OCI-LY3 (cell line): ENCODE data around the gene KCNQ1.

Experiments
- H2AFZ ChIP-seq: fragments of 200-600, 300-600 bp; shearing (Covaris generic); 2 replicates; pipeline ENCODE4 v1.6.0; 2014; ENCODE audit warnings: antibody characterized with exemption, low read depth, low read length
- H3K27ac ChIP-seq: fragments of 200-600, 300-600 bp; sonication (generic); 2 replicates; pipeline ENCODE4 v1.5.1; 2014; ENCODE audit warnings: mild to moderate bottlenecking, low read length, moderate library complexity, mixed read lengths
- H3K27me3 ChIP-seq: fragments of 200-600, 300-600 bp; sonication (generic); 2 replicates; pipeline ENCODE4 v1.6.1; 2014; ENCODE audit warnings: low read depth, low read length, mixed read lengths
- H3K36me3 ChIP-seq: fragments of 200-600, 300-600 bp; sonication (generic); replicated peaks from 2 replicates; pipeline ENCODE3; 2014; ENCODE audit warnings: low read depth, low read length, mixed read lengths
- H3K4me1 ChIP-seq: fragments of 300-600, 200-600 bp; sonication (generic); 2 replicates; pipeline ENCODE4 v1.6.1; 2014; ENCODE audit warnings: low read length, mixed read lengths
- H3K4me2 ChIP-seq: fragments of 200-600, 300-600 bp; sonication (generic); 2 replicates; pipeline ENCODE4 v1.6.1; 2014; ENCODE audit warnings: low read length, mixed read lengths
- H3K4me3 ChIP-seq: fragments of 300-600, 200-600 bp; sonication (generic); 2 replicates; pipeline ENCODE4 v1.5.1; 2014; ENCODE audit warnings: antibody characterized with exemption, mild to moderate bottlenecking, low read length, moderate library complexity
- H3K79me2 ChIP-seq: fragments of 300-600, 200-600 bp; shearing (Covaris generic); 2 replicates; pipeline ENCODE4 v1.6.1; 2014; ENCODE audit warnings: mild to moderate bottlenecking, low read length, mixed read lengths
- H3K9ac ChIP-seq: fragments of 300-600, 200-600 bp; shearing (Covaris generic); 2 replicates; pipeline ENCODE4 v1.6.0; 2014; ENCODE audit warnings: mild to moderate bottlenecking, low read length, moderate library complexity
- H3K9me3 ChIP-seq: fragments of 200-600, 300-600 bp; shearing (Covaris generic); 2 replicates; pipeline ENCODE4 v1.6.1; 2014; ENCODE audit warnings: low read length, mixed read lengths; ENCODE audit not compliant: insufficient read depth
- H4K20me1 ChIP-seq: fragments of 200-600, 300-600 bp; sonication (generic); 2 replicates; pipeline ENCODE4 v1.6.1; 2016; ENCODE audit warnings: low read length, mixed read lengths; ENCODE audit not compliant: insufficient read depth
- EZH2phosphoT487 ChIP-seq: fragments of 200-600 bp; shearing (Covaris generic); IDR thresholded peaks from 2 replicates; pipeline ENCODE4 v1.6.1; 2018; ENCODE audit warnings: antibody characterized with exemption, mixed run types, low read depth
- TF ChIP-seq, protein P1 (sequence below): fragments of 200-600, 300-600 bp; sonication (generic); IDR thresholded peaks from 2 replicates; pipeline ENCODE4 v1.5.1; 2014; ENCODE audit warnings: antibody characterized with exemption, low read length, low read depth

KCNQ1 gene

DNA sequence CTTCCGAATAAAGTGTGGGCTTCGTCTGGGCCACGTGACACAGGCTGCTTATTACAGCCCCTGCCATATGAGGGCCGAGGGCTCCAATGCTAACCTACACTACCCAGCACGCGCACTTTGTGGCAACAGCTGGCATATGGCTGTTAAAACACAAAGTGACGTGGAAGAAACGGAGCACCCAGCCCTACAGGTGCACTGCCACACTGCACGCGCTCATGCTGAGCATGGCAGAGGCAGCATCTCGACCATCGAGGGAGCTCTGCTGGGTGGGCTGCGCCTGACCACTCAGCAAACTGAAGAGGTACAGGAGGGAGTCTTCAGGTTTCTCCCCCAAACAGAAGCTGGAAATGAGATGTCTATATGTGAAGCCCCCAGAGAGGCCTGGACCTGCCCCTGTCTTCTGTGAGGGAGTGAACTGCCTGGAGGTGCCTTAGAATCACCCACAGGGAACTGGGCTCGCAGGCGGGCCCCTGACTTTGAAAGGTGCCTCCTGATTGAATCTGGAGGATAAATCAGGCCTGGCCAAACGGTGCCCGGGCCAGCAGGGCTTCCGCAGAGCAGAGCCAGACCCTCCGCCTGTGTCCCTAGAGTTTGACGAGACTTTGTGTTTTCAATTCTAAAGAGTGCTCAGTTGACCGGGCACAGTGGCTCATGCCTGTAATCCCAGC lies 26.0 kb upstream of the KCNQ1 start:
- H3K4me1 ChIP-seq: peaks cover 9% of the 10 kb centered on the region
- H3K4me3 ChIP-seq: no peak overlapping the region
- H2AFZ ChIP-seq: no peak overlapping the region
- TF ChIP-seq EZH2phosphoT487: no peak
- TF ChIP-seq, protein P1, sequence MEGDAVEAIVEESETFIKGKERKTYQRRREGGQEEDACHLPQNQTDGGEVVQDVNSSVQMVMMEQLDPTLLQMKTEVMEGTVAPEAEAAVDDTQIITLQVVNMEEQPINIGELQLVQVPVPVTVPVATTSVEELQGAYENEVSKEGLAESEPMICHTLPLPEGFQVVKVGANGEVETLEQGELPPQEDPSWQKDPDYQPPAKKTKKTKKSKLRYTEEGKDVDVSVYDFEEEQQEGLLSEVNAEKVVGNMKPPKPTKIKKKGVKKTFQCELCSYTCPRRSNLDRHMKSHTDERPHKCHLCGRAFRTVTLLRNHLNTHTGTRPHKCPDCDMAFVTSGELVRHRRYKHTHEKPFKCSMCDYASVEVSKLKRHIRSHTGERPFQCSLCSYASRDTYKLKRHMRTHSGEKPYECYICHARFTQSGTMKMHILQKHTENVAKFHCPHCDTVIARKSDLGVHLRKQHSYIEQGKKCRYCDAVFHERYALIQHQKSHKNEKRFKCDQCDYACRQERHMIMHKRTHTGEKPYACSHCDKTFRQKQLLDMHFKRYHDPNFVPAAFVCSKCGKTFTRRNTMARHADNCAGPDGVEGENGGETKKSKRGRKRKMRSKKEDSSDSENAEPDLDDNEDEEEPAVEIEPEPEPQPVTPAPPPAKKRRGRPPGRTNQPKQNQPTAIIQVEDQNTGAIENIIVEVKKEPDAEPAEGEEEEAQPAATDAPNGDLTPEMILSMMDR: no peak
- H4K20me1 ChIP-seq: no peaks in the 10 kb centered on the region
- H3K4me2 ChIP-seq: no peak overlapping the region
- H3K36me3 ChIP-seq: no peaks in the 10 kb centered on the region
- no peak overlapping the region for H3K9ac ChIP-seq
- no peaks in the 10 kb centered on the region for H3K9me3 ChIP-seq
- no peaks in the 10 kb centered on the region for H3K79me2 ChIP-seq
- no peaks in the 10 kb centered on the region for H3K27me3 ChIP-seq
- H3K27ac ChIP-seq: no peak overlapping the region

GRCh38 chr11:2419638-2420501 lies 24.9 kb upstream of the KCNQ1 start:
- Histone ChIP-seq H3K27me3 (no peaks in the 10 kb centered on the region), H3K4me1 (peaks cover 9% of the 10 kb centered on the region), H3K9me3 (no peaks in the 10 kb centered on the region), H3K4me3 (peak overlapping the region; percentile 71), H2AFZ (peak overlapping the region; percentile 96), H3K36me3 (no peaks in the 10 kb centered on the region), H3K9ac (peak overlapping the region; percentile 62), H3K27ac (no peak overlapping the region), H3K79me2 (no peaks in the 10 kb centered on the region), H4K20me1 (no peaks in the 10 kb centered on the region), H3K4me2 (peak overlapping the region; percentile 88)
- TF ChIP-seq, protein P1: peak; percentile 89
- no peak for TF ChIP-seq EZH2phosphoT487

DNA sequence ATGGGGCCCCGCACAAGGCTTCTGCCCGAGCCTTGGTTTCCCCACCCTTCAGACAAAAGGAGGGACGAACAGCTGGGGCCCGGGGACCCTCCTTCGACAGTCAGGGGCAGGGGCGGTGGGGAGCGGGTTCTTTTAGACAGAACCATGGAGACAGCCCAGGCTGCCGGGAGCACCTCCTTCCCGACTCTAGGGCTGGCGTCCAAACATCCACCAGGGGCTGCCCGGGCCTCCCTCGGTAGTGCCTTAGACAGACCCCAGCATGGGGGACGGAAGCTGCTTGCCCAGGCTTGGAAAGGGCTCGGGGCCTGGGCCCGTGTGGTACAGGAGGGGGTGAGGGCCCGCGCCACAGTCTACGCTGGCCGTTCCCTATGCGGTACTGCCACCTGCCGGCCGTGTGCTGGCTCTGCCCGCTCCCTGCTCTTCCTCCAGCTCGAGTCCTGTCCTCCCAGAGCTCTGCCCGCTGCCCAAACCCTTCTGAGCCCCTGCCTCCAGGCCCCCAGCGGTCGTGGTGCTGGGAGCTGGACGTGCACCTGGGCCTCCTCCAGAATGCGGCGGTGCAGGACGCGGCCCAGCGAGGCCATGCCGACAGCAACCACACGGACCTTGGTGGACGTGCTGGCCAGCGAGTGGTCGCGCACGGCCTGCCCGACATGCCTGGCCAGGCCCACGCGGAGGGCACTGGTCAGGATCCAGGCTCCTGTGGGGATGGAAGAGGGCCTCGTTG lies 24.1 kb upstream of the KCNQ1 start:
- H3K4me3 ChIP-seq: peak overlapping the region; percentile 71
- no peaks in the 10 kb centered on the region for H3K79me2 ChIP-seq
- H4K20me1 ChIP-seq: no peaks in the 10 kb centered on the region
- peak overlapping the region; percentile 88 for H3K4me2 ChIP-seq
- no peaks in the 10 kb centered on the region for H3K36me3 ChIP-seq
- peaks cover 9% of the 10 kb centered on the region for H3K4me1 ChIP-seq
- no peaks in the 10 kb centered on the region for H3K27me3 ChIP-seq
- no peaks in the 10 kb centered on the region for H3K9me3 ChIP-seq
- peak overlapping the region; percentile 96 for H2AFZ ChIP-seq
- TF ChIP-seq, protein P1: peak; percentile 82
- no peak for TF ChIP-seq EZH2phosphoT487
- H3K9ac ChIP-seq: peak overlapping the region; percentile 62
- no peak overlapping the region for H3K27ac ChIP-seq
